RWPE2 (cell line): Measurements from ENCODE around the gene HOXD12.

Experiments used
- ATAC-seq: fragments of 200-7000 bp; cut with Tn5 transposase; 3 replicates; pipeline ENCODE4 v1.9.1; 2021; ENCODE audit warnings: low read depth
- DNase-seq: peaks from one replicate; pipeline ENCODE4 v3.0.0-alpha.2; 2020; ENCODE audit warnings: low spot score
- H3K27ac ChIP-seq: fragments of 450-650 bp; 2 replicates; pipeline ENCODE4 v1.5.1; 2017; ENCODE audit warnings: mild to moderate bottlenecking; ENCODE audit not compliant: poor library complexity, severe bottlenecking
- H3K27me3 ChIP-seq: fragments of 250-450 bp; sonication (Bioruptor Pico); 2 replicates; pipeline ENCODE4 v1.5.1; 2021; ENCODE audit warnings: mild to moderate bottlenecking, moderate library complexity; ENCODE audit not compliant: insufficient read depth, poor library complexity, severe bottlenecking
- H3K36me3 ChIP-seq: fragments of 250-450 bp; sonication (Bioruptor Pico); 2 replicates; pipeline ENCODE4 v1.5.1; 2020; ENCODE audit warnings: low read depth, mild to moderate bottlenecking, moderate library complexity
- H3K4me1 ChIP-seq: fragments of 250-450 bp; sonication (Bioruptor Pico); 2 replicates; pipeline ENCODE4 v1.5.1; 2021; ENCODE audit warnings: mild to moderate bottlenecking, moderate library complexity; ENCODE audit not compliant: insufficient read depth, poor library complexity, severe bottlenecking
- H3K4me3 ChIP-seq: fragments of 250-450 bp; sonication (Bioruptor Pico); 2 replicates; pipeline ENCODE4 v1.5.1; 2021; ENCODE audit warnings: mild to moderate bottlenecking, moderate library complexity; ENCODE audit not compliant: severe bottlenecking
- H3K9me3 ChIP-seq: fragments of 250-450 bp; sonication (Bioruptor Pico); 2 replicates; pipeline ENCODE4 v1.5.1; 2021; ENCODE audit warnings: mild to moderate bottlenecking, moderate library complexity; ENCODE audit not compliant: severe bottlenecking
- CTCF ChIP-seq: fragments of 450-650 bp; IDR thresholded peaks from one replicate; pipeline ENCODE4 v1.5.1; 2017; ENCODE audit warnings: mild to moderate bottlenecking, moderate library complexity; ENCODE audit not compliant: poor library complexity, severe bottlenecking

HOXD12 gene

GRCh38 chr2:176088048-176088936, 11.3 kb upstream of the HOXD12 start:
- H3K4me3 ChIP-seq: no peak overlapping the region
- TF ChIP-seq CTCF: peak; percentile 84

DNA sequence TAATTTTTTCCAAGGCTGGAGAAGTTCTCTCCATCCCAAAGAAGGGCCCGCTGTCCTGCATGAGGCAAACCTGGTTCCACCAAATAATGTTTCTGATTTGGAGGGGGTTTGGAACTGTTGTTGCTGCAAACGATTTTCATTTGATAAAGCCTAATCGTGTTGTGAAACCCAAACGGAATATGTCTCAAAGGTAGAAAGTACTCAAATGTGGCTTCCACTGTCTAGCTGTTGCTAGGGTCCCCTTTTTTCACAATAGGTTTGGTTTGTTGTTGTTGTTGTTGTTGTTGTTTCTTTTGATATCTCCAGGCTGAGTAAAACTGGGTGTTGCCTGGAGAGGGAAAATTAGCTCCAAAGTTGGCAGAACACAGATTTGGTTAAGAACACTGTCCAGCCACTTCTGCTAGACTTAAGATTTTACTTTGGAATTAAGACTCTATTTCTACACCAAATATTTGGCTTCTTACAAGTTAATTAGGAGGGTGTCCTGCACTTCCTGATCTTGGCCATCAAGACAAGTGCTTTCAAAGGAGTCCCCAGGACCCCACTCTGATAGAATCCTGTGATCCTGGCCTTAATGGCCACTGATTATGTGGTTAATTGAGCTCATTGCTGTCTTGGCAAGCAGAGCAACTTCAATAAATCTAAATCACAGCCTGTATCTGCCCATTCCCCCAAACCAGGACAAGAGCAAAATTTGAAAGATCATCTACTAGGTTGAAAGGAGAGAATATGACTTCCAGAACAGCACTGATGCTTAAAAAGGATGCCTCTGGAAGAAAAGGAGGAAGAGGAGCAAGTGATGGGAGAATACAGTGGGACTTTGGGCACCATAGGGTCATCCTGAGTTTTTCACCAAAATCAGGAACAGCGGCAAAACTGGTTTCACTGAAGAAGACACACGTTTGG, 10.4 kb upstream of the HOXD12 start:
- Histone ChIP-seq H3K4me1 (no peaks in the 10 kb centered on the region), H3K9me3 (no peaks in the 10 kb centered on the region), H3K36me3 (no peaks in the 10 kb centered on the region), H3K27me3 (peaks cover 97% of the 10 kb centered on the region), H3K27ac (no peak overlapping the region), H3K4me3 (no peak overlapping the region)
- ATAC-seq (no peak), DNase-seq (no peak)
- no peak for TF ChIP-seq CTCF

More at GRCh38 chr2:176088048-176088936, 11.3 kb upstream of the HOXD12 start:
- Histone ChIP-seq H3K4me1 (no peaks in the 10 kb centered on the region), H3K27ac (no peak overlapping the region), H3K9me3 (no peaks in the 10 kb centered on the region), H3K27me3 (peaks cover 97% of the 10 kb centered on the region), H3K36me3 (no peaks in the 10 kb centered on the region)
- ATAC-seq: peak; percentile 47
- no peak for DNase-seq

- H3K36me3 ChIP-seq: no peaks in the 10 kb centered on the region
- H3K4me3 ChIP-seq: no peak overlapping the region
- no peaks in the 10 kb centered on the region for H3K9me3 ChIP-seq
- no peaks in the 10 kb centered on the region for H3K4me1 ChIP-seq
- TF ChIP-seq CTCF: no peak
- ATAC-seq: no peak
- H3K27me3 ChIP-seq: peaks cover 97% of the 10 kb centered on the region
- H3K27ac ChIP-seq: no peak overlapping the region
- DNase-seq: no peak
Observed at GRCh38 chr2:176089843-176090395, 9.7 kb upstream of the HOXD12 start.

DNA sequence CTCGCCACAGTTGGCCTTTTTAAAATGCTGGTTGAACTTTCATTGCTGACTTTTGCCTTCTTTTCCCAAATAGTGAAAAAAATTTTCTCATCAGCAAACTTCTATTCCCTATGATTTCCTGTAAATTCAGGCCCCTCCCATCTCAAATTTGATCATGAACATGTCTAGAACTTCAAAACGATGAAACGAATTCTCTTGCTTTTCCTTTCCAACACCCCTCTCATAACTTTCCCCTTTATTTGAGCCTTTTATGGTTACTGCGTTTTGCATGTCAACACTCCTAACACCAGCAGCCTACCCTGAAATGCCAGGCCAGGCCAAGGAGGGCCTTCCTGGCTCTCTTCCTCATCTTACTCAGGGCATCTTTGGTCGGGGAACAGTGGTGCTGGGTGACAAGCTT, 8.7 kb upstream of the HOXD12 start:
- no peak for ATAC-seq

More for the DNA sequence above, 8.7 kb upstream of the HOXD12 start:
- Histone ChIP-seq H3K4me3 (no peak overlapping the region), H3K4me1 (no peaks in the 10 kb centered on the region), H3K27ac (no peak overlapping the region), H3K27me3 (peaks cover 97% of the 10 kb centered on the region), H3K9me3 (no peaks in the 10 kb centered on the region), H3K36me3 (no peaks in the 10 kb centered on the region)
- no peak for DNase-seq
- TF ChIP-seq CTCF: no peak
